ENCODE measurements around the gene UBD.
A peak's percentile ranks its signal among the peaks of the same experiment; 100 is the strongest.

UBD gene

DNA sequence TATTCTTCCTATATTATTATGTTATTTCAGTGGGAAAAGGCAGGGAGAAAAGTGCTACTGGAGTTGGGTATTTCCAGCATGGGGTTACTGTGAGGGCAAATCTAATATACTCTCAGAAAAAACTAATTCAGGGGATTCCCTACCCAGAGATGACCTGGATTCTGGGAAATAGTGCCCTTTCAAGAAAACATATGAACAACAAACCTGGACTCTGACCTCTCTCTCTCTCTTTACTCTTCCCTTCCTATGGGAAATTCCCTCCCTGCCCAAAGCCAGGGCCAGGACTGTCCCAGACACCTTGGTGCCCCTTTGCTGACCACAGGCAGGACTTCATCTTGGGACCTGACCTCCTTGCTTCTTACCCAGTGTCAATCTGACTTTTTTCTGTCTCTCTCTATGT is 1.6 kb upstream of the UBD start:
- no peak for DNase-seq (ENCODE audit: low spot score)

- DNase-seq (ENCODE audit: low spot score) = no peak
These were observed 973 bp downstream of the UBD start for GRCh38 chr6:29558439-29559079.

DNA sequence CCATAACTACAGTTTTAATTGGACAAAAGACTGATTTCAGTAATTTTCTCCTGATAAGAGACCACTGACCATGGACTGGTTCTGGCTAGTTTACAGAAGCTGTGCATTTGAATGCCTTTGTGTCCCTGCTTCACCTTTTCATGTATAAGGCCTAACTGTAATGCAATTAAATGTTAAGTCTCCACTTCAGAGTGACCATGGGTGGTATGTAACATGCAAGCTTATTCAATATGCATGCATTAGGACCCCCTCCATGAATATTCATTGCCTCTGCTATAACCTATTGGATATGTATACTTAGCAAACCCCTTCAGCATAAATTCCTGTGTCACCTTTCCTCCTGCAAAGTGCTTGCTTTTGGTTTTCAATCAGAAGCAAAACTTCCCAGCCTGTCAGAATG is 2.2 kb downstream of the UBD start:
- DNase-seq (ENCODE audit: low spot score) = no peak

DNA sequence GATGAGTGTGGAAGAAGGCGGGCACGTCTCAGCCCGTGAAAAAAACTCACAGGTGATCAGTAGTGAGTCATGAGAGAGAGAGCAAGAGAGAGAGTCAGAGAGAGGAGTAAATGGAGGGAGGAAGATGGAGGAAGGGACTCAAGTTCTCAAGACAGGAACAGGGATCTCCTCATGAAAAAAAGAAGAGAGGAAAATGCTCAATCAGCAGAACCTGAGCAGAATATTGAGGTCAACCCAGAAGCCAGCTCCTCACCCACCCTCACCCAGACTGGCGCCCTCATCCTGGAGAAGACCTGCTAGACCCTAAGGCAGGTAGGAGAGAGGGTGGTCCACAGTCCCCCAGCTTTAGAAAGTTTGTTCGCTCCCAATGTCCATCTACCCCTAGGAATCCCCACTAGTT is 4.8 kb downstream of the UBD start:
- no peak for DNase-seq (ENCODE audit: low spot score)

GRCh38 chr6:29553268-29554057 is 6.1 kb downstream of the UBD start:
- no peak for DNase-seq (ENCODE audit: low spot score)

- peak; percentile 49 for DNase-seq (ENCODE audit: low spot score)
These were observed 7.0 kb downstream of the UBD start for GRCh38 chr6:29552512-29553051.

- no peak for DNase-seq (ENCODE audit: low spot score)
These were observed 12.0 kb downstream of the UBD start for GRCh38 chr6:29547573-29547972.

DNA sequence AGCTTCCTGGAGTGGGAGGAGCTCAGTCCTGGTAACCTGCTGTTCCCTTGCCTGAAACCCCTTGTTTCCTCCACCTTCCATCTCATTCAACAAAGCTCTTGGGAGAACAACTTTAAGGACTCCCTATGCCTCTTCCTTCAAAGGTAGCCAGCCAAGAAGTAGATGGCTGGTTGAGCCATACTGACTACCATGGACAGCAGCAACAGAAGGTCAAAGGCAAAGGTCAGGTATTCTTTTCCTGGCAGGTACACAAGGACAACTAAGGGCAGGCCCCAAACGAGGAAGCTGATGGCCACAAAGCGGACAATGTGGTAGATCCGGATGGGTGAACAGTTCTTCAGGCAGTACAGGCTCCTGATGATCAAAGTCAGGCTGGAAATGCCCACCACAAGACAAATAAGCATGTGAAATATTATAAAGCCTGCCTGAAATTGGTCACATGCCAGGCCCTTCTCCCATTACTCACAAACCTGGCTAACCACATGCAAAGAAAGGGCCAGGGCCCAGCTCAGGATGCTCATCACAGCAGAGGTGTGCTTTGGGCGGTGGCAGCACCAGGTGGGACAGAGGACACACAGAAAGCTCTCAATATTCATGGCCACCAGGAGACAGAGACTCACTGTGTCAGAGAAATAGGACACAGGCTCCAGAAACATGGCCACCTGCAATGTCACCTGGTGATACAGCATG is 21.7 kb downstream of the UBD start:
- no peak for DNase-seq (ENCODE audit: low spot score)

DNA sequence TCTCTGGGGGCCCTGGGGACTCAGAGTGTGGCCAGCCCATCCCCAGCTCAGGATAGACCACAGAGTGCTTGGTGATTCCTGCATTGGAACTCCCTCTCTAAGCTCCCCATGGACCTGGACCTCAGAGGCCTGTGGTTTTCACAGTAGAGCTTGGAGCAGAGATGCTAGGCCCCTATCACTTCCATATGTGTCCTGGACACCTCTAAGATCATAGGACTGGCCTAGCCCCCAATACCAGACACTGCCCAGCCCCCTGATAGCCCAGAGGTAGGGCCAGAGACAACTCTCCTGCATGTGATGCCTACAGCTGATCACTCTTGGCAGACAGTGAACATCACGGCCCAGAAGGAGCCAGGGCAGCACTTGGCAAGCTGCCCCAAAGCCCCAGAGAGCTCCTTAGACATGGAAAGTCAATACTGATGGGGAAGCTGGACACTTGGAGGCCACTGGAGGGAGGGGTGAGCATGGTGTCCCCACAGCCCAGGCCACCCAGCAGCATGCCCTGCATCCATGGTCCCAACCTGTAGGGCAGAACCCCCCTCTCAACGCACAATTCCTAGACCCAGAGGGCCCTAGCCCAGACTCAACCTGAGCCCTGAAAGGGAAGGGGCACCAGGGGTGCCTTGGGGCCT is 27.1 kb downstream of the UBD start:
- DNase-seq (ENCODE audit: low spot score) = no peak

- no peak for DNase-seq (ENCODE audit: low spot score)
These were observed 27.9 kb downstream of the UBD start for GRCh38 chr6:29531668-29532067.

- no peak for DNase-seq (ENCODE audit: low spot score)
These were observed 28.7 kb downstream of the UBD start for GRCh38 chr6:29530671-29531310.

DNA sequence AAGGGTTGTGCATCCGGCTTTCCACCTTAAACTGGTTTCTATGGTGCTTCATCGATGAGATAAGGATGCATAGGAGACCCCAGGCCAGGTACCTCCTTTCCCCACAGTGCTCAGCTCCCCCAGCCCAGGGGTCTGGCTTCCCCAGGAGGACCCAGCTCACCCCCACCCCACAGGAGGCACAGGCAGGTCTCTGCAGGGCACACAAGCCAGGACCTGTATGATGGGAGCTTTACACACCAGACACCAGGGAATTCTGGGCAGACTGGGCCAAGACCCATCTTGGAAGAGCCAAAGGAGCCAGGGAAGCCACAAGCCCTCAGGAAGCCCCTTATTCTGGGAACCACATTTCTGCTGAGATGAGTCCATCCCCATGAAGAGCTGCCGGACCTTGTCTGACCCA is 29.6 kb downstream of the UBD start:
- DNase-seq (ENCODE audit: low spot score) = no peak

DNA sequence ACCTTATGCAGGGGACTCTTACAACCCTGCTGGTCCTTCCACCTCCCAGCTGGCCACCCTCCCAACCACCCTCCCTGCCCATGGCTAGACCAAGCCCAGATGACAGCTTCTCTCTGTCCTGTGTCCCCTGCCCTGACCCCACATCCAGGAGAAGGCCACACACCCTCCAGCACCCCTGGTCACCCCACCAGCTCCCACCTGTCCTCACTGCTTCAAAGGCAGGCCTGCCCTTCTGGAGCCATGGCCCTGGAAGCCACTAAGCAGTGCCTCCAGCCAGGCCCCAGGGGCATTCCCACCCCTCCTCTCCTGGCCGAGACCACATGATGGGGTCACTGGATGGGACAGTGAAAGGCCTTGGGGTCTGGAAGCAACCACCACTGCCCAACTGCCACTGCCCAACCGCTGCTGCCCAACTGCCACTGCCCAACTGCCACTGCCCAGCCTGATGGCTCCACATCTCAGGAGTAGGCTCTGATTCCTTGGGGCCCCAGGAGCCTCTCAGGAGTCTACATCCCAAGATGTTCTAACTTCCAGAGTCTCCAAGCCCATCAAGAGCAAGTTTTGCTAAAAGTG is 30.5 kb downstream of the UBD start:
- DNase-seq (ENCODE audit: low spot score) = no peak

DNA sequence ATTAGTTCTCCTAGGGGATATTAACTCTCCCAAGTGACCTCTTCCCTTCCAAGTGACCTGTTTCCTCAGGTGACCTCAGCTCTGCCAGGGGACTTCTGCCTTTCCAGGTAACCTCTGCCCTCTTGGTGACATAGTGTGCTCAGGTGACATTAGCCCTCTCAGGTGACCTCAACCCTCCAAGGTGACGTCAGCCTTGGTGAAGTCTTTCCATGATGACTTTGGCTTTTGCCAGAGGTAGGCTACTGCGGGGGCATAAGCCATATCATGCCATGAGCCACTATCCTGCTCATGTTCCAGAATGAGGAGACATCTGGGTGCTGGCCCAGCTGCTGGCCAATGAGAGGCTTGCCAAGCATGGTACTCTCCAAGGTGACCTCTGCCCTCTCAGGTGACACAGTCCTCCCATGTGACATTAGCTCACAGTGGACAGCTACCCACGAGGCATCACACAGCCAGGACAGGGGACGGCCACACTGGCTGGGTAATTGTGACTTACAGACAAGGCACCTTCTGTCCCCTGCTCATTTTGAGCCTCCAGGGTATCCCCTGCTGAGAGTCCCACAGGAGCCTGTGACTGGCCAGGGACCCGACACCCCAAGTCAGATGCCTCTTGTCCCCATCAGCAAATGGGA is 31.1 kb downstream of the UBD start:
- DNase-seq (ENCODE audit: low spot score) = no peak

DNA sequence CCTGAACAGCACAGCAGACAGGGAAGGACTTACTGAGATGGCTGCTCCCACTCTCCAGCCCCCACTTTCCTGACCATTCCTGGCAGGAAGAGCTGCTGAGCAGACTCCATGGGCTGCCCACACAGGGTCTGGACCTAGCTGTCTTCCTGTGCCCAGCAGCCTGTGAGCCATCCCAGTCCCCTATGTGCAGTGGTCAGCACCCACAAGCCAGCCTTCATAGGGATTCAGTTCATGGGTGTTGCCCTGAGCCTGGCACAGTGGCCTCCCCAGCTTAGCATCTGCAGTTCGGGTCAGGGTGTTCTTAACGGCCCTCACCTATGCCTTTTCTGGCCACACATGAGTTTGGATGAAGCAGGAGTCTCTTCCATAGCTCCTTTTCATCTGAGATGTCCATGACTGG is 32.0 kb downstream of the UBD start:
- no peak for DNase-seq (ENCODE audit: low spot score)

DNA sequence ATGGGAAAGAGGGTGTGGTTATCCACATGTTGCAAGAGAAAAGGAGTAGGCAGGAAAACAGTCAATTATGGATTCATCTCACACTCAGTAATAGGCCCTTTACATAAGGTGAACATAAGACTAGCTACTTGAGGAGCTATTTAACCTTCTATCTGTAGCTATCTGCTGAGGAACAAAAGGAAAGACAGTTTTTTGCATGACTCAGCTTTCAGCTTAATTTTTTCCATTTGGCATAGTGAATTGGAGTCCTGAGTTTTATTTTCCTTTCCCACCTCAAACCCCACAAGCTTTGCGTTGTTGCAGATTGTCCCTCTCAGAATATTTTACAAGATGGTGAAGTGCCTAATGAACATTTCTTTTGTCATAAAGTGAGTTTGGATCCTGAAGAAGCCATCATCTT is 32.4 kb downstream of the UBD start:
- DNase-seq (ENCODE audit: low spot score) = no peak

GRCh38 chr6:29525311-29525639 is 34.3 kb downstream of the UBD start:
- no peak for DNase-seq (ENCODE audit: low spot score)

DNA sequence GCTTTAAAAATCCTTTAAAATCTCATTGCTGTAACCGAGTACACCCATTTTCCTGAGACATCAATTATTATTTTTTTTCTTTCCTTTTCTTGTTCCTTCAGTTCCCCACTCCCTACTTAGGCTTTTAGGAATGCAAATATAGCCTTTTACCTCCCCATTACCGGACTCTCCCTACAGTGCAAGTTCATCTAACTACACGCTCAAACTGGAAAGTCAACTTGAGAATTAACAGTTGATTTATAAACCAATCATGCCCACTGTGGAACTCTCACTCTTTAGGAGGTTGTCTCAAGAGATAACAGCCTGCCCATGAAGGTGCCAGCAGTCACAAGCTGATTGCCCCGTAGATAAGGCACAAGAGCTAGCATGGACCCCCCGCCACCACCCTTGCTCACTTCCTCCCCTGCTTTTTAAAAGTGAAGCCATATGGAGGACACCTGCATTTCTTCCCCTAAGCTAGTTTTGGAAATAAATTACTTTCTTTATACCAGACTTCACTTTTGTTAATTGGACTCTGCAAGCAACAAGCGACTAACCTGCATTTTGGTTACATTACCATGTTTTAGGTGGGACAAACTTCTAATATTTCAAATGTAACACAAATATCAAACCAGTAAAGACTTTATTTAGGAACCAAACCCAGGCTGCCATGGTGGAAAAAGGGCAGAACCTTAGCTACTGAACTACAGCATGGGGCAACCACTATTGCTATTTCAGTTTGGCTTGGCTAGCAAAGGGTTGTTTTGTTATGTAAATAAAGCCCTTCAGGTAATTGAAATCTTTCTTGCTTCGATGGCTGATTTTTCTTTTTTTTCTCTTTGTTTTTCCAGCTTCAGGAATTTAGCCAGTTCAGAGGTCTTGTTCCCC is 34.9 kb downstream of the UBD start:
- no peak for DNase-seq (ENCODE audit: low spot score)

GRCh38 chr6:29524044-29524443 is 35.5 kb downstream of the UBD start:
- DNase-seq (ENCODE audit: low spot score) = no peak

DNA sequence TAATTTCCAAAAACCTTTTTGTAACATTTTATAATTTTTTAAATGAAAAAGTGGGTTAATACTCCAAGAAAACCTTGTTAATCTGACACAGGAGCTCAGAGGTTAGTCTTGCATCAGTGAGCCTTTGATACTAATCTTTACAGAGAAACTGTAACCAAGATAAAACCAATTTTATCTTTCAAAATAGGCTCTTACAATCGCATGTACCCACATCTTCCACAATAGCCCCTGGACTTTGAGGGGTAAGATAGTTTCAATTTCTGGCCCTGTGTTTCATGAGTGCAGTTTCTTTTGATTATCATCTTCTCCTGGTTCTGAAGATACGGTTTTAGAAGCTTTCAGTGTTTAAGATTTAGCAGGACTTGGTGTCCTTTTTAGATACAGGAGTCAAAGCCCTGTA is 37.3 kb downstream of the UBD start:
- no peak for DNase-seq (ENCODE audit: low spot score)
